ENCODE measurements around the gene IL12RB1.
"Not testable (repeated sequence)": the region's sequence is repeated elsewhere in the genome, so short reads cannot be mapped to it uniquely, and the experiment has no call there.

Gene IL12RB1

DNA sequence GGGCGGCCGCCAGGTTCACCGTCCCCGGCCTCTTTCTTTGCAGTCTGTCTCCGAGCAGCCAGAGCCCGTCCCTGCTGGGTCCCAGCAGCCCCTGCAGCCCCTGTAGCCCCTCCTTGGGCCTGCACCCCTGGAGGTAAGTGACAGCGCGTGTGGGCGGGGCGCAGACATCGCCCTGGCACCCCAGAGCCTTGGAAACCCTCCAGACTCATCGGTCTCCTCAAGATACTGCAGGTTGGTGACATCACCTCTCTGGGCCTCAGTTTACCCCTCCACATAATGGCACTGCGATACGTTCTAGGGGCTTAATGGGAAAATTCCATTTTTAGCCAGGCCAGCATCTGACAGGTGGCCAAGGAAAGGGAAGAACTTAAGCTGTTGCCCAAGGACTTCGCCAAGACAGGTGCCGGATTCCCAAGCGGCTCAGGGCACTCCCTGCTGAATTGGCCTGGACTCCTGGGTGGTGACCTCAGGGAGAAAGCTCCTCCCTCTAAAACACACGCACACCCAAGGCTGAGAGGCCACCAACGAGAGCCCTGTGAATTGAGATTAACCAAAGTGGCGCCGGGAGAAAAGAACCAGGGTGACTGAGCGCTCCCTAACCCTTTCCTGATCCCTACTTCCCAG is 24.0 kb upstream of the IL12RB1 start:
- FAIRE-seq = no peak

DNA sequence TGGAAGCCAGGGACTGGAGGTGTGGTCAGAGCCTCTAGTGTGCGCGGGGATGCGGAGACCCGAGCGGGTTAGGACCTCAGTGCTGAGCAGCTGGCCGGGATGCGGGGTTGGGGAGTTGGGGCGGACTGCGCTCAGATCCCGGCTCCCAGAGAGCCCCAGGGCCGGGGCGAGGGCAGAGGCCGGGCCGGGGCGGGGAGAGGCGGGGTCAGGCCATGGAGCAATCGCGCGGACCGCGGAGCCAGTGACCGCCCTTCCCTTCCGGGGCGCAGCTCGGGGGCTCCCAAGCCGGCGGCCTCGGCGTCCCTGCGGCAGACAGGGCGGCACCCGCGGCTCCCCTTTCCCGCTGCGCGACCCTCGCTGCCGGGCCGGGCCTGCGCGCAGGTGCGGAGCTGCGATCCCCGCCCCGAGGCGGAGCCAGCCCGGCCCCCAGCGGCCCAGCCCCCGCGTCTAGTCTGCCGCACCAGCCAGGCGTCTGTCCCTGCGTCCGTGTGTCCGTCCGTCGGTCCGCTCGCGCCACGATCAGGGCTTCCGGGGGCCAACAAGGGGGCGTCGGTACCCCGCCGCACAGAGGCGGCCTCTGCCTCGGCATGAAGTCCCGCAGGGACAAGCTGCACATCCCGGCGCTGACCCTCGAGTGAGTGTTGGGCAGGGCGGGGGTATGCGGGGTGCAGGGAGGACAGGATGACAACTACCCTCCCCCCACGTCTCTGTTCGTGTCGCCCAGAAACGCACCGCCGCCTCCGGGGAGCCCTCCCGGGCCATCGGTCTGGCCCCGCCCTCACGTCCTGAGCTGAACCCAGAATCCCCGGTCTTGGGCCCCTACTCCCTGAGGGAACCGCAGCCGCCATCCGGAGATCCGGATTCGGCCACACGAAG is 23.2 kb upstream of the IL12RB1 start:
- no peak for FAIRE-seq

- FAIRE-seq = no peak
Measured at GRCh38 chr19:18109341-18109732, 22.6 kb upstream of the IL12RB1 start.

- FAIRE-seq = no peak
Measured at GRCh38 chr19:18108897-18109296, 22.2 kb upstream of the IL12RB1 start.

DNA sequence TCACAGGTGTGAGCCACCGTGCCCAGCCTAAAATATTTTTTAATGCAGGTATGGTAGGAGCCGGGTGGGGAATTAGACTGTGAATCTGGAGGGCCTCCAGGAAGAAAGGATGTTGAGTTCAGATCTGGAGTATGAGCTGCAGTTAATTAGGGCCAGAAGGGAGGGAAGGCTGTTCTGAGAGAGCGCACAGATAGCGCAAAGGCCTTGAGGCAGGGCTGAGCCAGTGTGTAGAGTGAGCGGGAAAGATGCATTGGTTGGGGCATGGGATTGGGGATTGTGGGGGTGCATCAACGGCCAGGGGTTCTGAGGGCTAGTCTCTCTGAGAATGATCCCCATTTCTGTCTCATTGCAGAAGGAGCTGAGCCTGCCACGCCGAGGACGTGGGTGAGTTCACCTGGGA is 20.5 kb upstream of the IL12RB1 start:
- no peak for FAIRE-seq

- not testable (repeated sequence) for FAIRE-seq
Measured at GRCh38 chr19:18105259-18105658, 18.5 kb upstream of the IL12RB1 start.

GRCh38 chr19:18104793-18105131 is 18.0 kb upstream of the IL12RB1 start:
- FAIRE-seq = no peak

- FAIRE-seq = no peak
Measured at GRCh38 chr19:18102916-18103542, 16.3 kb upstream of the IL12RB1 start.

GRCh38 chr19:18101268-18101667 is 14.5 kb upstream of the IL12RB1 start:
- FAIRE-seq = no peak

GRCh38 chr19:18100710-18101109 is 14.0 kb upstream of the IL12RB1 start:
- FAIRE-seq = no peak

DNA sequence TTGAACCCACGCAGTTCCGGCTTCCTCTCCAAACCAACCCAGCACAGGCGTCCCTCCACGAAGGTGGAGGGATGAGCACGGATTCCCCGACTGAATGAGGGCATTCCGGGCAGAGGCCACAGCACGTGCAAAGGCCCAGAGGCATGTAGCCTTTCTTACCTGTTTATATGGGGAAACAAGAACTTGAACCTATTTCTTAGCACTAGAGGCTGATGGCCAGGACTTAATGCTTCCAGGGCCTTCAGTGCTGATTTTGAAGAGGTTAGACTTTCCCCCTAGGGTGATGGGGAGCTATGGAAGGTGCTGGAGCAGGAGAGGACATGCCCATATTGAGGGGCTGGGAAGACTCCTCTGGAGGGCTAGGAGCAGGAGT is 12.9 kb upstream of the IL12RB1 start:
- no peak for FAIRE-seq

DNA sequence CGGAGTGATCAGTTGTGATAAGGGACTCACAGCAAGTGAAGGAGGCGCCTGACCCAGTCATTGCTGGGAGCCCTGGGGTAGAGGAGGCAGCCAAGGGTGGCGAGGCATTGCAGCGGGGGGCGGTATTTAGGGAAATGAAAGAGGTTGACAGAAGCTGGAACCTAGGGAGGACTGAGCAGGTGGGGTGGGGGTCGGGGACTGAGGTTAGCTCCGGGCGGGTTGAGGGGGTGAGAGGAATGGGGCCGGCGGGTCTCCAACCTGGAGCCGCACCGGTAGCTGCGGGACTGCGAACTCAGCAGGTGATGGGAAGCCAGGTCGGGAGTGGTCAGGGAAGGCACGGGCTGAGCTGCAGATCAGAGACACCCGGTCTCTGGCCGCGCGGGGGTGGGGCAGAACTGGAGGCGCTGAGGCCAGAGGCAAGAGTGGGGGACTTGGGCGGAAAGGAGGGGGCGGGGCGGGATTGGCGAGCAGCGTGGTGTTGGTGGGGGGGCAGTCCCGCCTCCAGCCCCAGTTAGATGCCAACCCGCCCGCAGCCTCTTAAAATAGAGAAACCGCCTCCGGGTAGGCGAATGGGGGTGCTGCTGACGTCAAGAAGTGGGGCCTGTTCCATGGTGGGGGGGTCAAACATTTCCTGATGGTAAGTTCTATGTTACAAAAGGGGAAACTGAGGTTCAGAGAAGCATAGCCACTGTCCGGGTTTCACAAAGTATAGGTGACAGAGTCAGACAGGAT is 12.3 kb upstream of the IL12RB1 start:
- no peak for FAIRE-seq

- no peak for FAIRE-seq
Measured at GRCh38 chr19:18097993-18098890, 11.5 kb upstream of the IL12RB1 start.

GRCh38 chr19:18097217-18097992 is 10.7 kb upstream of the IL12RB1 start, which contains the start of gene MAST3:
MAST3 (plus strand) TSS chr19:18097778; CDS start chr19:18097793, 15 bp downstream.
- no peak for FAIRE-seq

DNA sequence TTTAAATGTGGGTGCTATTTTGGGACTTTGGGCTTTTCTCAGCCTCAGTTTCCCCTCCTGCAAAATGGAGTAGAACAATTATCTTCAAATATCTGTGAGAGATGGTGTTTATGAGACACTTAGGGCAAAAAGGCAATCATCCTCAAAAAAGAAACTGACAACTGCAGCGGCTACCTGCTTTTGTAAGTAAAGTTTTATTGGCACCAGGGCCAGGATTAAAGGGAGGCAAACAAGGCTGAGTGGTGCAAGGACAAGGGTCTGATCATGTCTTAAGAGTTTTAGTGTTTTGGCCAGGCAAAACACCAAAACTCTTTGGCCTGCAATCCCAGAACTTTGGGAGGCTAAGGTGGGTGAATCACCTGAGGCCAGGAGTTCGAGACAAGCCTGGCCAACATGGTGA is 9.5 kb upstream of the IL12RB1 start:
- FAIRE-seq = no peak

GRCh38 chr19:18093439-18094161 is 6.9 kb upstream of the IL12RB1 start:
- no peak for FAIRE-seq

DNA sequence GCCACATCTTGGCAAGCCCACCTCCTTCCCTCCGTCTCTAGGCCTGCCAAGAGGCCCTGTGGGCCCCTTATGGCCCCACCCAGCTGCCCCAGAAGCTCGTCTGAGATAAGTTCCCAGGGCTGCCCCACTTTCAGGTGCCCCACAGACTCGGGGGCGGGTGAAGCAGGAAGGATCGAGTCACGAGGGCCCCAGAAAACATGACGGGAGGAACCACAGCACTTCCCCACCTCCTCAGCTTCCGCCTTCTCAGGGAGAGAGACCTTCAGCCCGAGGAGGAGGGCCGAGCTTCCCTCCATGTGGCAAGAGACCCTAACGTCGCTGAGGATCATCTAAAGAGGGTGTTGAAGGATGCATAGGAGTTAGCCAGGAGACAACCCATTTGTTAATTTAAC is 4.5 kb upstream of the IL12RB1 start:
- no peak for FAIRE-seq

GRCh38 chr19:18090545-18091216 is 3.9 kb upstream of the IL12RB1 start:
- no peak for FAIRE-seq

GRCh38 chr19:18089726-18090125 is 3.0 kb upstream of the IL12RB1 start:
- FAIRE-seq = no peak

DNA sequence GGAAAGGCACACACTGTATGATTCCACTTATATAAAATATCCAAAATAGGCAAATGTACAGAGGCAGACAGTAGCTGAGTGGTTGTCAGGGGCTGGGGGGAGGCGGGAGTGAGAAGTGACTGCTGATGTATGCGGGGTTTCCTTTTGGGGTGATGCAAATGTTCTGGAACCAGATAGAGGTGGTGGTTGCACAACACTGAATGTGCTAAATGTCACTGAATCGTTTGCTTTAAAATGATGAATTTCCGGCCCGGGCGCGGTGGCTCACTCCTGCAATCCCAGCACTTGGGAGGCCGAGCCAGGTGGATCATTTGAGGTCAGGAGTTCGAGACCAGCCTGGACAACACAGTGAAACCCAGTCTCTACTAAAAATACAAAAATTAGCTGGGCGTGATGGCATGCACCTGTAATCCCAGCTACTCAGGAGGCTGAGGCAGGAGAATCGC is 2.4 kb upstream of the IL12RB1 start:
- FAIRE-seq = not testable (repeated sequence)
